HG03575 (cell line): Measurements from ENCODE around the gene GABRB1.
A peak's percentile ranks its signal among the peaks of the same experiment; 100 is the strongest.

Experiments used
- ATAC-seq: cut with Tn5 transposase; IDR thresholded peaks from one replicate; pipeline ENCODE4 v1.9.1; 2021; ENCODE audit not compliant: unreplicated experiment, insufficient number of reproducible peaks, low FRiP score; ENCODE audit errors: extremely low read depth

GABRB1 gene

GRCh38 chr4:47415719-47416118 is 384.4 kb downstream of the GABRB1 start:
- ATAC-seq, result no peak

GRCh38 chr4:47418147-47418546 is 386.8 kb downstream of the GABRB1 start:
- no peak for ATAC-seq

GRCh38 chr4:47419296-47419695 is 387.9 kb downstream of the GABRB1 start:
- ATAC-seq, result no peak

GRCh38 chr4:47425628-47426027 is 394.3 kb downstream of the GABRB1 start:
- ATAC-seq, result no peak

- no peak for ATAC-seq
Measured at GRCh38 chr4:47427935-47428334, 396.6 kb downstream of the GABRB1 start.

GRCh38 chr4:47432749-47433148 is 401.4 kb downstream of the GABRB1 start:
- ATAC-seq, result no peak

- no peak for ATAC-seq
Measured at GRCh38 chr4:47434931-47435330, 403.6 kb downstream of the GABRB1 start.

- no peak for ATAC-seq
Measured at GRCh38 chr4:47442980-47443379, 411.6 kb downstream of the GABRB1 start.

- no peak for ATAC-seq
Measured at GRCh38 chr4:47444031-47444430, 412.7 kb downstream of the GABRB1 start.

- no peak for ATAC-seq
Measured at GRCh38 chr4:47451657-47452056, 420.3 kb downstream of the GABRB1 start.

- ATAC-seq, result peak; percentile 11
Measured at GRCh38 chr4:47462799-47463234, 431.4 kb downstream of the GABRB1 start.

GRCh38 chr4:47463235-47463956 is 432.0 kb downstream of the GABRB1 start, which contains the start of gene COMMD8:
Gene COMMD8 (minus strand): TSS chr4:47463702. CDS start chr4:47463651, 51 bp downstream.
- peak; percentile 71 for ATAC-seq

GRCh38 chr4:47465004-47465403 is 433.6 kb downstream of the GABRB1 start:
- peak; percentile 27 for ATAC-seq

GRCh38 chr4:47466056-47466785 is 434.9 kb downstream of the GABRB1 start:
- no peak for ATAC-seq

GRCh38 chr4:47468706-47469365 is 437.5 kb downstream of the GABRB1 start:
- no peak for ATAC-seq

- ATAC-seq, result no peak
Measured at GRCh38 chr4:47469951-47470350, 438.6 kb downstream of the GABRB1 start.

GRCh38 chr4:47471064-47471463 is 439.7 kb downstream of the GABRB1 start:
- ATAC-seq, result no peak

- ATAC-seq, result no peak
Measured at GRCh38 chr4:47471591-47471990, 440.2 kb downstream of the GABRB1 start.

- ATAC-seq, result no peak
Measured at GRCh38 chr4:47473141-47473750, 441.9 kb downstream of the GABRB1 start.
